Astrocyte (in vitro differentiated cells and primary cell): ENCODE data around the gene DGKB.

ENCODE experiments used
- EZH2 ChIP-seq: IDR thresholded peaks from 2 replicates; pipeline ENCODE4 v1.6.1; 2012; ENCODE audit warnings: mild to moderate bottlenecking, low read length, inconsistent platforms; ENCODE audit not compliant: insufficient read depth
- TF ChIP-seq, protein P1 (sequence below): IDR thresholded peaks from 2 replicates; pipeline ENCODE4 v1.5.1; 2011; ENCODE audit warnings: low read depth, mild to moderate bottlenecking, inconsistent platforms, low read length, moderate library complexity; ENCODE audit not compliant: insufficient read depth

DNA sequence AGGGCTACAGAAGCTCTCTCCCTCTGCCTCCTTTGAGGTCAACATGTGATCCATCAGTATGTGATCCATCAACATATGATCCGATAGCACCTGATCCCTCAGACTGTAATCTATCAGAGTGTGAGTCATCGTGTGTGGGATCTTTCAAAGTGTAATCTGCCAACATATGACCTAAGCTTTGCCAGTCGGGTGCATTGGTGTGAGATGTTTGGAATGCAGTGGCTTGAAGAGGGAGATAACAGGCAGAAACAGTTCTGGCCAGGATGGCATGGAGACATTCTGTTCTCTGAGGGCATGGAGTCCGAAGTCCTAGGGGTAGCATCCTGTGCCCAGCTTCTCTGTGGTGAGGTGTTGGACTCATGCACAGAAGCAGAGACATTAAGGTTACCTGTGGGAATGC is 695.4 kb downstream of the DGKB start:
- TF ChIP-seq, protein P1, sequence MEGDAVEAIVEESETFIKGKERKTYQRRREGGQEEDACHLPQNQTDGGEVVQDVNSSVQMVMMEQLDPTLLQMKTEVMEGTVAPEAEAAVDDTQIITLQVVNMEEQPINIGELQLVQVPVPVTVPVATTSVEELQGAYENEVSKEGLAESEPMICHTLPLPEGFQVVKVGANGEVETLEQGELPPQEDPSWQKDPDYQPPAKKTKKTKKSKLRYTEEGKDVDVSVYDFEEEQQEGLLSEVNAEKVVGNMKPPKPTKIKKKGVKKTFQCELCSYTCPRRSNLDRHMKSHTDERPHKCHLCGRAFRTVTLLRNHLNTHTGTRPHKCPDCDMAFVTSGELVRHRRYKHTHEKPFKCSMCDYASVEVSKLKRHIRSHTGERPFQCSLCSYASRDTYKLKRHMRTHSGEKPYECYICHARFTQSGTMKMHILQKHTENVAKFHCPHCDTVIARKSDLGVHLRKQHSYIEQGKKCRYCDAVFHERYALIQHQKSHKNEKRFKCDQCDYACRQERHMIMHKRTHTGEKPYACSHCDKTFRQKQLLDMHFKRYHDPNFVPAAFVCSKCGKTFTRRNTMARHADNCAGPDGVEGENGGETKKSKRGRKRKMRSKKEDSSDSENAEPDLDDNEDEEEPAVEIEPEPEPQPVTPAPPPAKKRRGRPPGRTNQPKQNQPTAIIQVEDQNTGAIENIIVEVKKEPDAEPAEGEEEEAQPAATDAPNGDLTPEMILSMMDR: no peak
- no peak for TF ChIP-seq EZH2
